SU-DHL-6 (cell line): Measurements from ENCODE around the gene USP28.

Experiments used
- H2AFZ ChIP-seq: fragments of 200-600 bp; sonication (generic); 2 replicates; pipeline ENCODE4 v1.6.1; 2014; ENCODE audit warnings: low read depth, mild to moderate bottlenecking, moderate library complexity, mixed read lengths, antibody characterized with exemption, low read length; ENCODE audit not compliant: severe bottlenecking
- H3F3A ChIP-seq: fragments of 200-600 bp; shearing (Covaris generic); 2 replicates; pipeline ENCODE4 v1.6.0; 2016; ENCODE audit warnings: antibody characterized with exemption, mild to moderate bottlenecking; ENCODE audit not compliant: insufficient read depth
- H3K27ac ChIP-seq: fragments of 200-600 bp; sonication (generic); 2 replicates; pipeline ENCODE4 v1.5.1; 2016; ENCODE audit warnings: low read depth, mild to moderate bottlenecking, low read length, moderate library complexity, mixed read lengths
- H3K27me3 ChIP-seq: fragments of 200-600 bp; sonication (generic), shearing (Covaris generic); 2 replicates; pipeline ENCODE4 v1.6.0; 2014; ENCODE audit warnings: mild to moderate bottlenecking, low read length
- H3K36me3 ChIP-seq: fragments of 200-600 bp; sonication (generic); 2 replicates; pipeline ENCODE4 v1.6.1; 2014; ENCODE audit warnings: mild to moderate bottlenecking, low read length, mixed read lengths
- H3K4me2 ChIP-seq: fragments of 300-600, 200-600 bp; shearing (Covaris generic), sonication (generic); 2 replicates; pipeline ENCODE4 v1.6.0; 2014; ENCODE audit warnings: low read length, low read depth, mild to moderate bottlenecking; ENCODE audit not compliant: poor library complexity, severe bottlenecking
- H3K4me3 ChIP-seq: fragments of 200-600 bp; sonication (generic); 2 replicates; pipeline ENCODE4 v1.5.1; 2014; ENCODE audit warnings: antibody characterized with exemption, low read length, mild to moderate bottlenecking, mixed read lengths; ENCODE audit not compliant: insufficient read depth, poor library complexity, severe bottlenecking
- H3K79me2 ChIP-seq: fragments of 200-600 bp; sonication (generic); 2 replicates; pipeline ENCODE4 v1.6.1; 2014; ENCODE audit warnings: mild to moderate bottlenecking, low read length, moderate library complexity; ENCODE audit not compliant: insufficient read depth
- H3K9ac ChIP-seq: fragments of 200-600 bp; sonication (generic); 2 replicates; pipeline ENCODE4 v1.7.0; 2014; ENCODE audit warnings: mild to moderate bottlenecking, low read length
- H3K9me2 ChIP-seq: fragments of 200-600 bp; sonication (generic); replicated peaks from 2 replicates; pipeline ENCODE4 v1.6.1; 2014; ENCODE audit warnings: low read length; ENCODE audit not compliant: insufficient read depth
- H3K9me3 ChIP-seq: fragments of 200-600 bp; sonication (generic); 2 replicates; pipeline ENCODE4 v1.6.1; 2014; ENCODE audit warnings: low read length, mixed read lengths; ENCODE audit not compliant: insufficient read depth
- H4K20me1 ChIP-seq: fragments of 200-600 bp; sonication (generic); 2 replicates; pipeline ENCODE4 v1.6.1; 2014; ENCODE audit warnings: low read depth, mild to moderate bottlenecking, antibody characterized with exemption, low read length, moderate library complexity, mixed read lengths
- EZH2phosphoT487 ChIP-seq: fragments of 200-600 bp; sonication (generic), shearing (Covaris generic); conservative IDR thresholded peaks from 2 replicates; pipeline ENCODE4 v1.6.1; 2018; ENCODE audit warnings: mild to moderate bottlenecking, antibody characterized with exemption, low read length, moderate library complexity, mixed read lengths
- TF ChIP-seq, protein P1 (sequence below): fragments of 200-600 bp; sonication (generic); IDR thresholded peaks from one replicate; pipeline ENCODE4 v1.5.1; 2017; ENCODE audit warnings: antibody characterized with exemption, mild to moderate bottlenecking, low read length, moderate library complexity; ENCODE audit not compliant: insufficient read depth, poor library complexity, severe bottlenecking

The USP28 gene

DNA sequence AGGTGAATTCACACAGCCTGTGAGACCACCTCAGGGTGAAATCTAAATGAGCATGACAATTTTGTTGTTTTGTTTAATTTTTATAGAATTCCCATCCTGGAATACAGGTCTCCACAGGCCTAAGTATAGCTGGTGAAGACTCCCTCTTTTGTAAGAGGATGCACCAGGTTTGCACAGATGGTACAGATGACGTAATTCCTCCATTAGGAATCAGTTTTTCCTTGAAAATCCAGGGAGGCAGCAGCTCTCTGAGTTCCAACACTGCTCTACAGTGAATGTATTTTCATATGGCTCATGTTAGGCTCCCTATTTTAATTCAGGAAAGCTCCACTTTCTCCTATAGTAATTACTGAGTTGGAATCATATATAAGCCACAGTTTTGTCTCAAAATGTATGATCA is 47.2 kb downstream of the USP28 start:
- H3K4me2 ChIP-seq, result no peak overlapping the region
- H3K9me2 ChIP-seq, result no peaks in the 10 kb centered on the region
- no peak overlapping the region for H3K4me3 ChIP-seq
- no peaks in the 10 kb centered on the region for H3K9me3 ChIP-seq
- H3K36me3 ChIP-seq, result peaks cover 10% of the 10 kb centered on the region; the same call in 1 of the 2 replicates
- H2AFZ ChIP-seq, result no peak overlapping the region
- H3K9ac ChIP-seq, result no peak overlapping the region
- no peaks in the 10 kb centered on the region for H3K79me2 ChIP-seq
- H3K27me3 ChIP-seq, result no peaks in the 10 kb centered on the region
- H3K27ac ChIP-seq, result no peak overlapping the region
- H4K20me1 ChIP-seq, result no peaks in the 10 kb centered on the region
- no peak for TF ChIP-seq EZH2phosphoT487
- TF ChIP-seq, protein P1, sequence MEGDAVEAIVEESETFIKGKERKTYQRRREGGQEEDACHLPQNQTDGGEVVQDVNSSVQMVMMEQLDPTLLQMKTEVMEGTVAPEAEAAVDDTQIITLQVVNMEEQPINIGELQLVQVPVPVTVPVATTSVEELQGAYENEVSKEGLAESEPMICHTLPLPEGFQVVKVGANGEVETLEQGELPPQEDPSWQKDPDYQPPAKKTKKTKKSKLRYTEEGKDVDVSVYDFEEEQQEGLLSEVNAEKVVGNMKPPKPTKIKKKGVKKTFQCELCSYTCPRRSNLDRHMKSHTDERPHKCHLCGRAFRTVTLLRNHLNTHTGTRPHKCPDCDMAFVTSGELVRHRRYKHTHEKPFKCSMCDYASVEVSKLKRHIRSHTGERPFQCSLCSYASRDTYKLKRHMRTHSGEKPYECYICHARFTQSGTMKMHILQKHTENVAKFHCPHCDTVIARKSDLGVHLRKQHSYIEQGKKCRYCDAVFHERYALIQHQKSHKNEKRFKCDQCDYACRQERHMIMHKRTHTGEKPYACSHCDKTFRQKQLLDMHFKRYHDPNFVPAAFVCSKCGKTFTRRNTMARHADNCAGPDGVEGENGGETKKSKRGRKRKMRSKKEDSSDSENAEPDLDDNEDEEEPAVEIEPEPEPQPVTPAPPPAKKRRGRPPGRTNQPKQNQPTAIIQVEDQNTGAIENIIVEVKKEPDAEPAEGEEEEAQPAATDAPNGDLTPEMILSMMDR, result no peak
- H3F3A ChIP-seq, result no peaks in the 10 kb centered on the region

DNA sequence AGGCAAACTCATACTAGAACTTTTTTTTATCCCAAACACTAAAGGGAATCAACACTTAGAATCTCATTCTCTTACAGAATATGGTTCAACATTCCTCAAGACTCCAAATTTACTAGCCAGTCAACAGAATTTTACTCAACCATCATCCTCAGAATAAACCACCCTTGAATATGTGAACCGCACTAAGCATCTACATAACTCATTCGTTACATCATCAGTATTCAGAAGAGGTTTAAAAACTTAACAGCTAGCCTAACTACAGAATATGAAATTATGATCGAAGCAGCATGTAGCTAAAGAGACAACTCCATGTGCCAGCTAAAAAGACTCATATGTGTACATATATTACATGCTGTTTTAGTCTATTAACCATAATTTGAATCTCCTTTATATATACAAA is 47.9 kb downstream of the USP28 start:
- Histone ChIP-seq H4K20me1 (no peaks in the 10 kb centered on the region), H3K27ac (no peak overlapping the region), H2AFZ (no peak overlapping the region), H3K4me2 (no peak overlapping the region), H3K9me2 (no peaks in the 10 kb centered on the region), H3K27me3 (no peaks in the 10 kb centered on the region), H3F3A (no peaks in the 10 kb centered on the region), H3K79me2 (no peaks in the 10 kb centered on the region), H3K9me3 (no peaks in the 10 kb centered on the region), H3K9ac (no peak overlapping the region), H3K36me3 (peaks cover 13% of the 10 kb centered on the region; the same call in 1 of the 2 replicates), H3K4me3 (no peak overlapping the region)
- TF ChIP-seq EZH2phosphoT487, result no peak
- TF ChIP-seq, protein P1, result no peak

DNA sequence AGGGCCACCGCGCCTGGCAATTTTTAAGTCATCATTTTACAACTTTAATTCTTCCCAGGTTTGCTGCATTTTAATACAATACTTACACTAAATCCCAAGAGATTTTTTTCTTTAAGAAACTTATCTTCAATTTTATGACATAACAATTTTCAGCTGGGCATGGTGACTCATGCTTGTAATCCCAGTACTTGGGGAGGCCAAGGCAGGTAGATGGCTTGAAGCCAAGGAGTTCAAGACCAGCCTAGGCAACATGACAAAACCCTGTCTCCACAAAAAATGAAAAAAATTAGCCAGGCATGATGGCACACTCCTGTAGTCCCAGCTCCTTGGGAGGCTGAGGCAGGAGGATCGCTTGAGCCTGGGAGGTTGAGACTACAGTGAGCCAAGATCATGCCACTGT is 56.9 kb downstream of the USP28 start:
- no peak overlapping the region for H2AFZ ChIP-seq
- no peak overlapping the region for H3K9ac ChIP-seq
- H3K4me3 ChIP-seq, result no peak overlapping the region
- no peaks in the 10 kb centered on the region for H3K27me3 ChIP-seq
- TF ChIP-seq, protein P1, result no peak
- TF ChIP-seq EZH2phosphoT487, result no peak
- no peaks in the 10 kb centered on the region for H4K20me1 ChIP-seq
- H3K4me2 ChIP-seq, result no peak overlapping the region
- no peaks in the 10 kb centered on the region for H3K9me2 ChIP-seq
- no peaks in the 10 kb centered on the region for H3K79me2 ChIP-seq
- H3K36me3 ChIP-seq, result peaks cover 3% of the 10 kb centered on the region; the same call in 1 of the 2 replicates
- no peak overlapping the region for H3K27ac ChIP-seq
- no peaks in the 10 kb centered on the region for H3F3A ChIP-seq
- H3K9me3 ChIP-seq, result no peaks in the 10 kb centered on the region
